Keratinocyte (primary cell): ENCODE measurements around the gene CHL1. TPM values are rescaled to one million over a fixed set of nuclear protein-coding genes. Genes with fewer than 3 reads are reported as not detected.

Source experiments
- DNase-seq: peaks from one replicate; pipeline ENCODE4 v3.0.0-alpha.2; 2011; ENCODE audit warnings: low read depth, missing footprints, low spot score
- FAIRE-seq: peaks from 2 replicates; lab custom pipeline; 2011; peaks lifted over from hg19 to GRCh38; lab: Jason Lieb, UNC
- H2AFZ ChIP-seq: 2 replicates; pipeline ENCODE4 v1.6.0; 2012; ENCODE audit warnings: low read length, control low read depth, inconsistent platforms; ENCODE audit not compliant: control insufficient read depth
- H3K27ac ChIP-seq: 2 replicates; pipeline ENCODE4 v1.5.1; 2011; ENCODE audit warnings: low read length; ENCODE audit not compliant: control insufficient read depth, insufficient read depth
- H3K27me3 ChIP-seq: 3 replicates; pipeline ENCODE4 v1.6.0; 2011; ENCODE audit warnings: low read length; ENCODE audit not compliant: control insufficient read depth, insufficient read depth; ENCODE audit errors: extremely low read depth
- H3K36me3 ChIP-seq, 2 experiments: 2 replicates in 1 of 2; 3 replicates in 1 of 2; pipeline ENCODE4 v1.5.1; 2011; ENCODE audit warnings: low read length in 2 of 2, mild to moderate bottlenecking in 1 of 2; ENCODE audit not compliant: control insufficient read depth in 2 of 2, insufficient read depth in 2 of 2; ENCODE audit errors: extremely low read depth in 1 of 2
- H3K4me1 ChIP-seq: 3 replicates; pipeline ENCODE4 v1.5.1; 2011; ENCODE audit warnings: low read length; ENCODE audit not compliant: control insufficient read depth, insufficient read depth; ENCODE audit errors: extremely low read depth
- H3K4me2 ChIP-seq: 3 replicates; pipeline ENCODE4 v1.6.0; 2011; ENCODE audit warnings: low read depth, low read length; ENCODE audit not compliant: control insufficient read depth, insufficient read depth; ENCODE audit errors: extremely low read depth
- H3K4me3 ChIP-seq, 3 experiments: fragments of 200-600 bp in 1 of 3; sonication (generic) in 1 of 3; 2 replicates in 2 of 3; 3 replicates in 1 of 3; pipeline ENCODE4 v1.5.1; 2011 to 2016; ENCODE audit warnings: low read length in 3 of 3, mild to moderate bottlenecking in 3 of 3, control low read depth in 2 of 3, inconsistent platforms in 1 of 3, low read depth in 1 of 3, mixed read lengths in 1 of 3, mixed run types in 1 of 3, moderate library complexity in 1 of 3; ENCODE audit not compliant: control insufficient read depth in 2 of 3, insufficient read depth in 2 of 3; ENCODE audit errors: extremely low read depth in 1 of 3
- H3K79me2 ChIP-seq: 2 replicates; pipeline ENCODE4 v1.6.0; 2012; ENCODE audit warnings: low read length; ENCODE audit not compliant: control insufficient read depth, insufficient read depth
- H3K9ac ChIP-seq: 3 replicates; pipeline ENCODE4 v1.6.0; 2011; ENCODE audit warnings: low read length; ENCODE audit not compliant: control insufficient read depth, insufficient read depth; ENCODE audit errors: extremely low read depth
- H3K9me1 ChIP-seq: 3 replicates; pipeline ENCODE4 v1.6.0; 2011; ENCODE audit warnings: low read length; ENCODE audit not compliant: control insufficient read depth, insufficient read depth; ENCODE audit errors: extremely low read depth
- H3K9me3 ChIP-seq: 2 replicates; pipeline ENCODE4 v1.5.1; 2012; ENCODE audit warnings: low read depth, low read length; ENCODE audit not compliant: control insufficient read depth
- H4K20me1 ChIP-seq: 3 replicates; pipeline ENCODE4 v1.6.0; 2011; ENCODE audit warnings: low read length; ENCODE audit not compliant: control insufficient read depth, insufficient read depth; ENCODE audit errors: extremely low read depth
- EZH2 ChIP-seq: IDR thresholded peaks from one replicate; pipeline ENCODE4 v1.6.1; 2012; ENCODE audit warnings: inconsistent platforms, mild to moderate bottlenecking, low read length, moderate library complexity
- dilution Hi-C: fragments of 300-500 bp; cut with MboI; formaldehyde crosslinking; loops from one replicate; pipeline ENCODE4 v1.7.0; 2020; ENCODE audit warnings: low sequenced_read_pairs; ENCODE audit not compliant: extremely low pct_ligation_motif_present
- polyA plus RNA-seq, 5 experiments: library from polyadenylated mRNA; depleted of rRNA in 3 of 5; stranded (reverse) in 3 of 5; stranded (forward) in 1 of 5; unstranded in 1 of 5; fragments of >200 nt; gene quantifications; 1 replicate in 1 of 5; 2 replicates in 3 of 5; 3 replicates in 1 of 5; pipeline versions ENCODE4 v1.2.1 to v1.2.3, GENCODE V29; 2011 to 2012; ENCODE audit warnings: missing spikeins in 2 of 5, low read depth in 1 of 5, low replicate concordance in 1 of 5
- TF ChIP-seq, protein P1 (sequence below), 3 experiments: IDR thresholded peaks in 1 of 3; conservative IDR thresholded peaks in 1 of 3; optimal IDR thresholded peaks in 1 of 3; 2 replicates in 2 of 3; 3 replicates in 1 of 3; pipeline versions ENCODE3 to v1.5.1; 2011; ENCODE audit warnings: low read length in 3 of 3, mild to moderate bottlenecking in 3 of 3, moderate library complexity in 2 of 3, control low read depth in 1 of 3, inconsistent platforms in 1 of 3; ENCODE audit not compliant: insufficient read depth in 2 of 3; ENCODE audit errors: extremely low read depth in 1 of 3

Gene CHL1
- polyA plus RNA-seq, 1 donor (not counting 4 experiments of a cell fraction or from before 2014, with no cell fraction given), result 0.04 TPM

GRCh38 chr3:297585-297984 lies 101.0 kb downstream of the CHL1 start:
- Histone ChIP-seq H3K4me1 (peaks cover 4% of the 10 kb centered on the region), H3K79me2 (no peaks in the 10 kb centered on the region), H3K9ac (no peak overlapping the region), H3K27ac (no peak overlapping the region), H3K9me3 (no peaks in the 10 kb centered on the region), H3K9me1 (no peaks in the 10 kb centered on the region), H4K20me1 (no peaks in the 10 kb centered on the region), H3K27me3 (no peaks in the 10 kb centered on the region), H3K4me2 (no peak overlapping the region), H3K36me3 (no peaks in the 10 kb centered on the region), H3K4me3 (no peak overlapping the region), H2AFZ (no peak overlapping the region)
- DNase-seq (no peak), FAIRE-seq (no peak)
- no peak for TF ChIP-seq EZH2
- TF ChIP-seq, protein P1, sequence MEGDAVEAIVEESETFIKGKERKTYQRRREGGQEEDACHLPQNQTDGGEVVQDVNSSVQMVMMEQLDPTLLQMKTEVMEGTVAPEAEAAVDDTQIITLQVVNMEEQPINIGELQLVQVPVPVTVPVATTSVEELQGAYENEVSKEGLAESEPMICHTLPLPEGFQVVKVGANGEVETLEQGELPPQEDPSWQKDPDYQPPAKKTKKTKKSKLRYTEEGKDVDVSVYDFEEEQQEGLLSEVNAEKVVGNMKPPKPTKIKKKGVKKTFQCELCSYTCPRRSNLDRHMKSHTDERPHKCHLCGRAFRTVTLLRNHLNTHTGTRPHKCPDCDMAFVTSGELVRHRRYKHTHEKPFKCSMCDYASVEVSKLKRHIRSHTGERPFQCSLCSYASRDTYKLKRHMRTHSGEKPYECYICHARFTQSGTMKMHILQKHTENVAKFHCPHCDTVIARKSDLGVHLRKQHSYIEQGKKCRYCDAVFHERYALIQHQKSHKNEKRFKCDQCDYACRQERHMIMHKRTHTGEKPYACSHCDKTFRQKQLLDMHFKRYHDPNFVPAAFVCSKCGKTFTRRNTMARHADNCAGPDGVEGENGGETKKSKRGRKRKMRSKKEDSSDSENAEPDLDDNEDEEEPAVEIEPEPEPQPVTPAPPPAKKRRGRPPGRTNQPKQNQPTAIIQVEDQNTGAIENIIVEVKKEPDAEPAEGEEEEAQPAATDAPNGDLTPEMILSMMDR (optimal IDR thresholded peaks at IDR 0.05 in 1 of 3, IDR thresholded peaks at IDR 0.05 in 1 of 3, conservative IDR thresholded peaks at IDR 0.05 in 1 of 3; ENCODE audit: extremely low read depth in 1 of 3, insufficient read depth in 2 of 3, low read length in 3 of 3), result no peak
- dilution Hi-C loops, result no loop called here

GRCh38 chr3:299590-300301 lies 103.2 kb downstream of the CHL1 start:
- no peaks in the 10 kb centered on the region for H3K9me1 ChIP-seq
- DNase-seq, result no peak

More at GRCh38 chr3:299590-300301, 103.2 kb downstream of the CHL1 start:
- Histone ChIP-seq H3K79me2 (no peaks in the 10 kb centered on the region), H2AFZ (no peak overlapping the region), H3K4me2 (no peak overlapping the region), H3K36me3 (no peaks in the 10 kb centered on the region), H3K4me1 (no peaks in the 10 kb centered on the region), H3K4me3 (no peak overlapping the region), H3K9ac (no peak overlapping the region), H4K20me1 (no peaks in the 10 kb centered on the region), H3K27ac (no peak overlapping the region), H3K27me3 (no peaks in the 10 kb centered on the region), H3K9me3 (no peaks in the 10 kb centered on the region)
- TF ChIP-seq, protein P1 (optimal IDR thresholded peaks at IDR 0.05 in 1 of 3, IDR thresholded peaks at IDR 0.05 in 1 of 3, conservative IDR thresholded peaks at IDR 0.05 in 1 of 3; ENCODE audit: extremely low read depth in 1 of 3, insufficient read depth in 2 of 3, low read length in 3 of 3), result no peak
- TF ChIP-seq EZH2, result no peak
- no peak for FAIRE-seq
- dilution Hi-C loops, result no loop called here
